ENCODE results near the gene RTEL1. TPM values are rescaled to one million over a fixed set of nuclear protein-coding genes. Genes with fewer than 3 reads are reported as not detected.
A peak's percentile ranks its signal among the peaks of the same experiment; 100 is the strongest.

Gene RTEL1
- total RNA-seq, 1 experiment from 2014 or later: 33.4 TPM

- peak overlapping the region; percentile 20 for H3K9ac ChIP-seq (ENCODE audit: extremely low read depth, insufficient read length, low read length)
- H3K79me2 ChIP-seq (ENCODE audit: insufficient read depth, low read length): no peaks in the 10 kb centered on the region
- H3K14ac ChIP-seq (ENCODE audit: insufficient read depth, low read length): no peak overlapping the region
- peaks cover 18 to 28% of the 10 kb centered on the region in 2 experiments for H3K4me1 Mint-ChIP-seq
- no peak overlapping the region for H2BK12ac ChIP-seq (ENCODE audit: insufficient read length, low read depth, low read length)
- no peak for TF ChIP-seq CTCF (conservative IDR thresholded peaks at IDR 0.05)
- H4K91ac ChIP-seq (ENCODE audit: insufficient read length, low read depth, low read length): no peak overlapping the region
- H3K27ac ChIP-seq (ENCODE audit: insufficient read length, low read depth, low read length): no peak overlapping the region
- no peak overlapping the region for H2BK120ac ChIP-seq (ENCODE audit: low read depth, low read length, poor library complexity, severe bottlenecking)
- H3K4ac ChIP-seq (ENCODE audit: low read depth, low read length): no peak overlapping the region
- H3K23ac ChIP-seq (ENCODE audit: insufficient read length, low read depth, low read length): no peak overlapping the region
- no CpG with 5 or more reads among the region's 25 CpGs for WGBS (ENCODE audit: extremely low coverage, insufficient read length, low lambda C conversion rate)
- H4K20me1 ChIP-seq (ENCODE audit: control insufficient read depth, insufficient read depth, insufficient read length): no peaks in the 10 kb centered on the region
- H3K36me3 Mint-ChIP-seq (ENCODE audit: insufficient read depth in 1 of 3, low read depth in 3 of 3): peaks cover 9 to 32% (median 29%) of the 10 kb centered on the region in 3 experiments; a peak in 6 of 7 replicates
- no peak overlapping the region for H4K5ac ChIP-seq (ENCODE audit: insufficient read length, low read depth, low read length)
- no peak overlapping the region for H2BK15ac ChIP-seq (ENCODE audit: low read depth, low read length)
- H3K18ac ChIP-seq (ENCODE audit: insufficient read length, low read depth, low read length): no peak overlapping the region
- H3K4me3 Mint-ChIP-seq: peak overlapping the region; percentile 95 to 97
- peak overlapping the region; percentile 80 for H3K4me2 ChIP-seq (ENCODE audit: insufficient read depth, insufficient read length, low read length)
- no peaks in the 10 kb centered on the region; the same call in 1 of the 2 replicates for H3K27me3 ChIP-seq (ENCODE audit: insufficient read depth, low read length)
- peaks cover 11% of the 10 kb centered on the region for H3K23me2 ChIP-seq (ENCODE audit: insufficient read length, low read depth, low read length, poor library complexity, severe bottlenecking)
- no peak overlapping the region for H3T11ph ChIP-seq (ENCODE audit: low read length)
- H3K79me1 ChIP-seq (ENCODE audit: insufficient read depth, low read depth, low read length, poor library complexity, severe bottlenecking): no peaks in the 10 kb centered on the region
- H4K8ac ChIP-seq (replicated peaks; ENCODE audit: insufficient read length, low read depth, low read length): no peak overlapping the region
- H2AK5ac ChIP-seq (ENCODE audit: insufficient read length, low read length): no peak overlapping the region
- H3K9me3 ChIP-seq (ENCODE audit: control insufficient read depth, low read depth, low read length): no peaks in the 10 kb centered on the region
- no peak overlapping the region for H3K56ac ChIP-seq (ENCODE audit: insufficient read length, low read depth, low read length)
- no peaks in the 10 kb centered on the region; the same call in 1 of the 2 replicates for H3K4me1 ChIP-seq (ENCODE audit: insufficient read depth, low read length)
- no peaks in the 10 kb centered on the region for H3K27me3 Mint-ChIP-seq (ENCODE audit: low read depth)
- peak overlapping the region; percentile 57 to 95 (median 68); a peak in 3 of 7 replicates for H3K27ac Mint-ChIP-seq
- no peak overlapping the region for H2BK20ac ChIP-seq (ENCODE audit: low read depth, low read length, poor library complexity, severe bottlenecking)
- H2BK5ac ChIP-seq (ENCODE audit: insufficient read length, low read length): no peak overlapping the region
- H2AFZ ChIP-seq (ENCODE audit: low read length): no peak overlapping the region
- DNase-seq: no peak
- H3K9me3 Mint-ChIP-seq: no peaks in the 10 kb centered on the region
Observed at GRCh38 chr20:63658749-63659187, 656 bp downstream of the RTEL1 start.
